Measurements from ENCODE around the gene CAPN10. TPM values are rescaled to one million over a fixed set of nuclear protein-coding genes. Genes with fewer than 3 reads are reported as not detected.

CAPN10 gene
- total RNA-seq, 1 donor from 2014 or later, result 47.8 TPM

GRCh38 chr2:240551811-240552210 is 34.7 kb upstream of the CAPN10 start:
- H3K9me3 Mint-ChIP-seq (ENCODE audit: unreplicated experiment), result peaks cover 3% of the 10 kb centered on the region
- H3K4me1 Mint-ChIP-seq (ENCODE audit: unreplicated experiment), result peaks cover 4% of the 10 kb centered on the region
- no peak overlapping the region for H3K4me3 Mint-ChIP-seq (ENCODE audit: unreplicated experiment)
- TF ChIP-seq, protein P1, sequence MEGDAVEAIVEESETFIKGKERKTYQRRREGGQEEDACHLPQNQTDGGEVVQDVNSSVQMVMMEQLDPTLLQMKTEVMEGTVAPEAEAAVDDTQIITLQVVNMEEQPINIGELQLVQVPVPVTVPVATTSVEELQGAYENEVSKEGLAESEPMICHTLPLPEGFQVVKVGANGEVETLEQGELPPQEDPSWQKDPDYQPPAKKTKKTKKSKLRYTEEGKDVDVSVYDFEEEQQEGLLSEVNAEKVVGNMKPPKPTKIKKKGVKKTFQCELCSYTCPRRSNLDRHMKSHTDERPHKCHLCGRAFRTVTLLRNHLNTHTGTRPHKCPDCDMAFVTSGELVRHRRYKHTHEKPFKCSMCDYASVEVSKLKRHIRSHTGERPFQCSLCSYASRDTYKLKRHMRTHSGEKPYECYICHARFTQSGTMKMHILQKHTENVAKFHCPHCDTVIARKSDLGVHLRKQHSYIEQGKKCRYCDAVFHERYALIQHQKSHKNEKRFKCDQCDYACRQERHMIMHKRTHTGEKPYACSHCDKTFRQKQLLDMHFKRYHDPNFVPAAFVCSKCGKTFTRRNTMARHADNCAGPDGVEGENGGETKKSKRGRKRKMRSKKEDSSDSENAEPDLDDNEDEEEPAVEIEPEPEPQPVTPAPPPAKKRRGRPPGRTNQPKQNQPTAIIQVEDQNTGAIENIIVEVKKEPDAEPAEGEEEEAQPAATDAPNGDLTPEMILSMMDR (IDR thresholded peaks at IDR 0.05; ENCODE audit: unreplicated experiment), result no peak
- no peak for DNase-seq (ENCODE audit: low spot score)
- no peak overlapping the region for H3K27ac Mint-ChIP-seq (ENCODE audit: unreplicated experiment)
- H3K27me3 Mint-ChIP-seq (ENCODE audit: unreplicated experiment), result peaks cover 10% of the 10 kb centered on the region
- peaks cover 7% of the 10 kb centered on the region for H3K36me3 Mint-ChIP-seq (ENCODE audit: low read depth, unreplicated experiment)

DNA sequence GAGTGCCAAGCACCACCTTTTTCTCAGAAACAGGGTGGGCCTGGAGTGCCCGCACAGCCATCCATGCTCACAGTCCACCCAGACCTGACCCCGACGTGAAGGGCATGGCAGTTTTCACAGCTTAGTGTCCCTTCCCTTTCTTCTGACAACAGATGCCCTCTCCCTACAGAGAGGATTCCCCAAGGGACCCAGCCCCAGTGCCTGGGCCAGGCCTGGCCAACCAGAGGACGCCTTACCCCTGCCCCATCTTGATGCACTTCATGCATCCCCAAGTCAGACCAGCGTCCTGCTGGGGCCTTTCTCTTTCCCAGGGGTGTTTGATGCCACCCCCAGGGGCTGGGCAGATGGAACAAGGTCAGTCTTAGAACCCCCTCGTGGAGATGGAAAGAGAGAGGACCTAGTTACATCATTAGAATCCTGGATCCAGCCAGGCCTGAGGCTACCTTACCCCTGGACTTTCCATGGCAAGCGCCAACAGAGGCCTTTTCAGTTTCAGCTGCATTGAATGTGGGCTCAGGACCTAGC is 32.5 kb upstream of the CAPN10 start:
- Mint-ChIP-seq H3K9me3 (ENCODE audit: unreplicated experiment) (peaks cover 3% of the 10 kb centered on the region), H3K27ac (ENCODE audit: unreplicated experiment) (no peak overlapping the region), H3K27me3 (ENCODE audit: unreplicated experiment) (peaks cover 16% of the 10 kb centered on the region), H3K4me1 (ENCODE audit: unreplicated experiment) (peaks cover 4% of the 10 kb centered on the region), H3K36me3 (ENCODE audit: low read depth, unreplicated experiment) (peaks cover 7% of the 10 kb centered on the region), H3K4me3 (ENCODE audit: unreplicated experiment) (no peak overlapping the region)
- DNase-seq (ENCODE audit: low spot score), result no peak
- TF ChIP-seq, protein P1 (IDR thresholded peaks at IDR 0.05; ENCODE audit: unreplicated experiment), result no peak

DNA sequence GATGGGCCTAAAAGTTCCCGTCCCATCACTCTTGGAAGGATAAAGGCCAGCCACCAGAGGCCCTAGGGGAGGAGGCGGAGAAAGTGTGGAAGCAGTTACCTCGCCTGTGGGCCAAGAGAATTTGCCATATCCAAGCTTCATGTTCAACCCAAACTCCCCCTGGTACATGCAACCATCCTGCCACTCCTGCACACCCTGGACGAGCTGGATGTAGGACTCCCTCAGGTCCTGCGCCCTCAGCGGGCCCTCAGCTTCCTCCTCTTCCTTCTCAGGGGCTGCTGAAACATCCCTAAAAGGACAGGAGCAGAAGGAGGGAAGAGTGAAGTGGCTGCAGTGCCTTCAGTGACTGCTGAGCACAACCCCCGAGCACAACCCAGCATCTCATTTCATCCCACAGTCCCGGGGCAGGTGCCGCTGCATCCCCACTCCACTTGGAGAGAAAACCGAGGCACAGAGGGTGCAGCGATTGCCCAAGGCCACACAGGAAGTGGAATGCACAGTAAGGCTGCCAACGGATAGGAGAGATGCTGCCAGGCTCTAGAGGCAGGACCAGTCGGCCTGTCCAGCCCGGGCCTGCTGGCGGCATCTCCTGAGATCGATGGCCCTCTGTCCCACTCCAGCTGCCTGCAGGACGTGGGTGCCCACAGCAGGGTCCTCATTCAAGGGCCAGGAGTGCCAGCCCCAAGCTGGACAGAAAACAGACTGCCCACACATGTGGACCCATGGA is 31.6 kb upstream of the CAPN10 start:
- peaks cover 9% of the 10 kb centered on the region for H3K36me3 Mint-ChIP-seq (ENCODE audit: low read depth, unreplicated experiment)
- H3K4me1 Mint-ChIP-seq (ENCODE audit: unreplicated experiment), result peaks cover 11% of the 10 kb centered on the region
- no peak overlapping the region for H3K27ac Mint-ChIP-seq (ENCODE audit: unreplicated experiment)
- TF ChIP-seq, protein P1 (IDR thresholded peaks at IDR 0.05; ENCODE audit: unreplicated experiment), result no peak
- peaks cover 21% of the 10 kb centered on the region for H3K27me3 Mint-ChIP-seq (ENCODE audit: unreplicated experiment)
- H3K9me3 Mint-ChIP-seq (ENCODE audit: unreplicated experiment), result peaks cover 3% of the 10 kb centered on the region
- no peak overlapping the region for H3K4me3 Mint-ChIP-seq (ENCODE audit: unreplicated experiment)
- no peak for DNase-seq (ENCODE audit: low spot score)

GRCh38 chr2:240555541-240556250 is 30.8 kb upstream of the CAPN10 start:
- H3K27ac Mint-ChIP-seq (ENCODE audit: unreplicated experiment), result no peak overlapping the region

More at GRCh38 chr2:240555541-240556250, 30.8 kb upstream of the CAPN10 start:
- TF ChIP-seq, protein P1 (IDR thresholded peaks at IDR 0.05; ENCODE audit: unreplicated experiment), result no peak
- Mint-ChIP-seq H3K27me3 (ENCODE audit: unreplicated experiment) (peaks cover 22% of the 10 kb centered on the region), H3K4me1 (ENCODE audit: unreplicated experiment) (peaks cover 12% of the 10 kb centered on the region), H3K4me3 (ENCODE audit: unreplicated experiment) (no peak overlapping the region), H3K9me3 (ENCODE audit: unreplicated experiment) (peaks cover 3% of the 10 kb centered on the region), H3K36me3 (ENCODE audit: low read depth, unreplicated experiment) (peaks cover 10% of the 10 kb centered on the region)
- DNase-seq (ENCODE audit: low spot score), result no peak
